Activated CD8-positive, alpha-beta T cell treated with anti-CD3 and anti-CD28 coated beads, Interleukin-2, amount 10 ng/mL, durations not matched to agents 7 days and 5 days (primary cell): ENCODE measurements around the gene RERG. TPM values are rescaled to one million over a fixed set of nuclear protein-coding genes. Genes with fewer than 3 reads are reported as not detected.

Experiments
- ATAC-seq: fragments of 150-1000 bp; cut with Tn5 transposase; one replicate; pipeline ENCODE4 v1.10.0; 2021; ENCODE audit warnings: moderate library complexity
- CTCF ChIA-PET: fragments of 350-600 bp; sonication (Branson Sonifier 250); formaldehyde crosslinking; loops from one replicate; lab custom pipeline; 2021; ENCODE audit warnings: antibody characterized with exemption; lab: Charles Lee
- POLR2A ChIA-PET: fragments of 350-600 bp; sonication (Branson Sonifier 250); formaldehyde crosslinking; loops from one replicate; lab custom pipeline; 2021; ENCODE audit warnings: antibody characterized with exemption; lab: Charles Lee
- DNase-seq: peaks from one replicate; pipeline ENCODE4 v3.0.0-alpha.2; 2020
- H3K27ac Mint-ChIP-seq: one replicate; pipeline ENCODE4 v1.8.0; 2021; ENCODE audit warnings: mild to moderate bottlenecking, mixed read lengths
- H3K27me3 Mint-ChIP-seq: one replicate; pipeline ENCODE4 v1.8.0; 2021; ENCODE audit warnings: low read depth, mixed read lengths
- H3K36me3 Mint-ChIP-seq: one replicate; pipeline ENCODE4 v1.8.0; 2021; ENCODE audit warnings: low read depth, mixed read lengths
- H3K4me1 Mint-ChIP-seq: one replicate; pipeline ENCODE4 v1.8.0; 2021; ENCODE audit warnings: low read depth, mixed read lengths
- H3K4me3 Mint-ChIP-seq: one replicate; pipeline ENCODE4 v1.8.0; 2021; ENCODE audit warnings: mild to moderate bottlenecking, mixed read lengths
- H3K9me3 Mint-ChIP-seq: one replicate; pipeline ENCODE4 v1.8.0; 2022; ENCODE audit warnings: mixed read lengths; ENCODE audit not compliant: insufficient read depth
- total RNA-seq, 2 experiments: library from RNA; stranded (reverse); gene quantifications; one replicate each; pipeline ENCODE4 v1.2.3, GENCODE V29; 2021

The RERG gene
- total RNA-seq, 2 experiments from 2014 or later: not detected

DNA sequence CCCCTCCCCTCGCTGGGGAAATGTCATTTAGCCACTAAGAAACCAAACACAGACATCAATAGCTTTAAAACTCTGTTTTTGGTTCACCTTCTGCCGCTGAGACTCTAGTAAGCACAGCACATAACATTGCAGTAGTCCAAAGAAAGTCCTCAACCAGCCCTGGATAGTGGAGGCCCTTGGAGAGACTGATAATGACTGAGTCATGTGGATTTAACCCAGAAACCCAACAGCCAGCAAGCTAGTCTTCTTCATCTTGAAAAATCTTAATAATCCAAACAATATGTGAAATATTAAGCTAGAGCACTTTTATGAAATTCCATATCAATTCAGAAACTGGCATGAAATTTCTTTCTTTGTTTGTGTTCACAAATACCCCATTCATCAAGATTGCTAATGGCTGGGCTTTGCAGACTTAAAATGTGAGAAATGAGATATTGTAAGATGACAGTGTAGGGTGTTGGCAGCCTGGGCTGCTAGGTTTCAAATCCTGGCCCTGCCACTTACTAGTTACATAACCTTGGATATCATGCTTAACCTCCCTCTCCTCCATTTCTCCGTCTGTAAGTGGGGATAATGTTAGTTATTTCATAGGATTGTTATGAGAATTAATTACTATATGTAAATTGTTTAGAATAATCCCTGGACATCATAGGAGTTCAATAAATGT is 40.1 kb downstream of the RERG start:
- CTCF ChIA-PET: no interaction called here
- H3K4me1 Mint-ChIP-seq: no peaks in the 10 kb centered on the region

DNA sequence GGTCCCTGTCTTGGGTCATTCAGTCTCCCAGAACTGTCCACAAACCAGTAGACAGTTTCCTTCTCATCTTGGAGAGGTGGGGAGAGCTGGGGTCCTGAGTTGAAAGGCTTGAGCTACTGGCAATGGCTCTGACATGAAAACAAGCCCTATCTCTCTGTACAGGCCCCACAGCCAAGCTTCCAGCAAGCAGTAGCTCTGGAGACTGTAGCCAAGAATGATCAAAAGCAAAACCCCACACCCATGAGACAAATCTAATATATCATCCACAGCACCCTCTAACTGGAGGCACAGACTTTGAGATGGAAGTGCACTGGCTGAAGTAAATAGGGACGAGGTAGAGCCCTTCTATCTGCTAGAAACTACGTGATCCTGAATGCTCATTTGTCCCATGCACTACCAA is 40.9 kb downstream of the RERG start:
- Mint-ChIP-seq H3K9me3 (no peaks in the 10 kb centered on the region), H3K27ac (no peak overlapping the region), H3K27me3 (peaks cover 9% of the 10 kb centered on the region), H3K4me3 (no peak overlapping the region), H3K36me3 (no peaks in the 10 kb centered on the region), H3K4me1 (no peaks in the 10 kb centered on the region)
- ATAC-seq (no peak), DNase-seq (no peak)
- CTCF ChIA-PET: no interaction called here
- POLR2A ChIA-PET: no interaction called here

More for the DNA sequence above, 40.1 kb downstream of the RERG start:
- ATAC-seq (no peak), DNase-seq (no peak)
- Mint-ChIP-seq H3K9me3 (no peaks in the 10 kb centered on the region), H3K27ac (no peak overlapping the region), H3K27me3 (peaks cover 6% of the 10 kb centered on the region), H3K36me3 (no peaks in the 10 kb centered on the region), H3K4me3 (no peak overlapping the region)
- POLR2A ChIA-PET: no interaction called here

DNA sequence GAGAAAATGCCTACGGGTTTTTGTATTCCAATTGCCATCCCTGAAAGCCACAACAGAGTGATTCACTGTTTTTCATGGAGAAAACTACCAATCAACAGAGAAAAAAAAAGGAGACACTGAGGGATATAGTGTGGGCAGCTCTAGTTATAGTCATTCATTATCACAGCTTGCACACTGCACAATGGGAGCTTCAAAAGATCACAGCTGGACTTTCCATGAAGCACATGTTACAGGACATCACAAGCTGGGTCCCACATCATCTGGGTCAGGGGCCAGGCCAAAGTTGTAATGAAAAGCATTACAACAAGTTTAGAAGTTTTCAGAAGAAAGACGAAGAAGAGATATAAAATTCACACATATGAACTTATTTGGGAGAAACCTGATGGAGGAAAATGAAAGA is 41.5 kb downstream of the RERG start:
- no peak overlapping the region for H3K4me3 Mint-ChIP-seq
- H3K27me3 Mint-ChIP-seq: peaks cover 9% of the 10 kb centered on the region
- H3K9me3 Mint-ChIP-seq: no peaks in the 10 kb centered on the region
- H3K27ac Mint-ChIP-seq: no peak overlapping the region
- ChIA-PET POLR2A (no interaction called here), CTCF (no interaction called here)
- H3K36me3 Mint-ChIP-seq: no peaks in the 10 kb centered on the region
- no peak for DNase-seq
- H3K4me1 Mint-ChIP-seq: no peaks in the 10 kb centered on the region
- ATAC-seq: no peak

DNA sequence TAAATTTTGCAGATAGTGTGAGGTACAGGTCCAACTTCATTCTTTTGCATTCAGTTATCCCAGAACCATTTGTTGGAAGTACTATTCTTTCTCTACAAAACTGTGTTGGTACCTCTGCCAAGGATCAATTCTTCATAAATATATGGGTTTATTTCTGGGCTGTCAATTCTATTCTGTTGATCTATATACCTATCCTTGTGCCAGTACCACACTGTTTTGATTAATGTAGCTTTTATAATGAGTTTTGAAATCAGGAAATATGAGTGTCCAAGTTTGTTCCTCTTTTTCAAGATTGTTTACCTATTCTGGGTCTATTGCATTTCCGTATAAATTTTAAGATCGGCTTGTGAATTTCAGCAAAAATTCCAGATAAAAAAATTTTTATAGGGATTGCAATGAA is 48.1 kb downstream of the RERG start:
- CTCF ChIA-PET: no interaction called here
- no peak for ATAC-seq

DNA sequence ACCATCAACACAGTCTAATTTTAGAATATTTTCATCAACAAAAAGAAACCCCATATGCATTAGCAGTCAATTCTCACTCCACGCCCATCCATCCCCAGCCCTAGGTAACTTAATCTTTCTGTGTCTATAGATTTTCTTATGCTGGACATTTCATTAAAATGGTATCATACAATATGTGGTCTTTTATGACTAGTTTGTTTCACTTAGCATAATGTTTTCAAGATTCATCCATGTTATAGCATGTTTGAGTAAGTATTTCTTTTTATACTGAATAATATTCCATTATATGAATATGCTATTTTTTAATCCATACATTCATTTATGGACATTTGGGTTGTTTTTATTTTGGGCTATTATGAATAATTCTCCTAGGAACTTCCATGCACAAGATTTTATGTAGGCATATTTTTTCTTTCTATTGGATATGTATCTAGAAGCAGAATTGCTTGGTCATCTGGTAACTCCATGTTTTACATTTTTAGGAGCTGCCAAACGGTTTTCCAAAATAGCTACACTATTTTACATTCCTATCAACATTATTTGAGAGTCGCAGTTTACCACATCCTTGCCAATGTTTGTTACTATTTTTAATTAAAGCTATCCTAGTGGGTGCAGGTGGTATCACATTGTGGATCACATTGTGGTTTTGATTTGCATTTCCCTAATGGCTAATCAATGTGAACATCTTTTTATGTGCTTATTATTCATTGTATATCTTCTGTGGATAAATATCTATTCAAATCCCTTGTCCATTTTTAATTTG is 49.0 kb downstream of the RERG start:
- H3K27ac Mint-ChIP-seq: no peak overlapping the region
- H3K9me3 Mint-ChIP-seq: no peaks in the 10 kb centered on the region
- no peaks in the 10 kb centered on the region for H3K4me1 Mint-ChIP-seq
- ATAC-seq (no peak), DNase-seq (no peak)
- ChIA-PET POLR2A (no interaction called here), CTCF (no interaction called here)
- H3K27me3 Mint-ChIP-seq: peaks cover 9% of the 10 kb centered on the region
- H3K4me3 Mint-ChIP-seq: no peak overlapping the region
- no peaks in the 10 kb centered on the region for H3K36me3 Mint-ChIP-seq

More for the DNA sequence above, 48.1 kb downstream of the RERG start:
- H3K4me3 Mint-ChIP-seq: no peak overlapping the region
- H3K36me3 Mint-ChIP-seq: no peaks in the 10 kb centered on the region
- H3K4me1 Mint-ChIP-seq: no peaks in the 10 kb centered on the region
- H3K27ac Mint-ChIP-seq: no peak overlapping the region
- POLR2A ChIA-PET: no interaction called here
- no peaks in the 10 kb centered on the region for H3K9me3 Mint-ChIP-seq
- H3K27me3 Mint-ChIP-seq: peaks cover 9% of the 10 kb centered on the region
- DNase-seq: no peak

DNA sequence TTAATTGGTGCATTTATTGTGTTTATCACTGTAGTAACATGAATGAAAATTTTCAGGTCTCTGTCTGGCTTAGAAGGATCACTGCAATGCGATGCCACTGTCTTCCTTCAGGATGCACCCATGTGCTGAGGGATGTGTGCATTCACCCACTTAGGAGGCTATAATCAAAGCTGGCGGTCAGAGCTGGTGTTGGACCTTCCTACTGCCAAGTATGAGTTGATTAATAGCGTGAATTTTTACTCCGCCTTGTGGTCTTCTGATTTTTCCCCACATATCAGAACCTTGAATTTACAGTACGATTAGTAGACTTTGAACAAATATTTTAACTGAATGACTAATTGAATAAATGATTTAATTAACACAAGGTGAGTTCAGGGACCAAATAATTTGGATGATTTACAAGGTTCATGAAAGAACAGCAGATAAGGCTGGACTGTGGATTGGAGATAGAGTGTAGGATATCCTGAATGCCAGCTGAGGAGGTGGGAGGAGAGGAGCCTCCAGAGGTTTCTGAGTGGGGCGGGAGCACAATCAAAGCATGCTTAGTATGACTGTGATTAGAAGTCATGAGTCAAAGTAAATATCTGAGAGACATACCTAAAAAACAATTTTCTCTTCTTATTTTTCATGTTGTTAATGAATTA is 50.1 kb downstream of the RERG start:
- H3K4me3 Mint-ChIP-seq: no peak overlapping the region
- no peaks in the 10 kb centered on the region for H3K4me1 Mint-ChIP-seq
- CTCF ChIA-PET: no interaction called here
- H3K27ac Mint-ChIP-seq: no peak overlapping the region
- POLR2A ChIA-PET: no interaction called here
- ATAC-seq (no peak), DNase-seq (no peak)
- no peaks in the 10 kb centered on the region for H3K36me3 Mint-ChIP-seq
- no peaks in the 10 kb centered on the region for H3K9me3 Mint-ChIP-seq
- H3K27me3 Mint-ChIP-seq: peaks cover 9% of the 10 kb centered on the region

DNA sequence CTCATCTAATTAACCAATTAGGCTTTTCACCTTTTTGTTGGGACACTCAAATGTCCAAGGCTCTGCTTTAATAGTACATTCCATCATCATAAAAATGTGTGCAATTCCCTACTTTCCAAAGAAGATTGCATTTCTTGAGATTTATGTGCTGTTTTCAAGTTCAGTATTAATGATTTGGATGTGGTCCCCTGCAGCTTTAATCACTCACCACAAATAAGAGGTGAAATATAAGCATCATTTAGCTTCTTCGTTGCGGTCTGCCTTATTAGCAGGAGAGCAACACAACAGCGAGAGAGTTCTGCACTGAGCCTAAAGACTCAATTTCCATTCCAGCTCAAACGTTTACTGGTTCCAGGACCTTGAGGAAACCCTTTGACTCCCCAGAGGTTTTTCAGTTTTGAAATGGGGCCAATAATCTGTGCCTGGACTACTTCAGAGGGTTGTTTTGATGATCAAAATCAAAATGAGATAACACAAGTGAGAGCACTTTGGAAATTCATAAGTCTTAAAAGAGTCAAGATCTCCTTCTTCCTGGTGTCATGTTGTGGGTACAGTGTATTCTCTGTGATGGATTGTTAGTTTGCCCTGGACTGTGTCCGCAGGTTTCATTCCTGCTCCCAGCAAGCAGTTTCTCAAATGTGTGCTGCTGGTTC is 53.1 kb downstream of the RERG start:
- ChIA-PET POLR2A (no interaction called here), CTCF (no interaction called here)
- H3K4me3 Mint-ChIP-seq: no peak overlapping the region
- no peaks in the 10 kb centered on the region for H3K36me3 Mint-ChIP-seq
- no peaks in the 10 kb centered on the region for H3K9me3 Mint-ChIP-seq
- peaks cover 2% of the 10 kb centered on the region for H3K27me3 Mint-ChIP-seq
- H3K27ac Mint-ChIP-seq: no peak overlapping the region
- no peaks in the 10 kb centered on the region for H3K4me1 Mint-ChIP-seq
- no peak for ATAC-seq
- DNase-seq: no peak

DNA sequence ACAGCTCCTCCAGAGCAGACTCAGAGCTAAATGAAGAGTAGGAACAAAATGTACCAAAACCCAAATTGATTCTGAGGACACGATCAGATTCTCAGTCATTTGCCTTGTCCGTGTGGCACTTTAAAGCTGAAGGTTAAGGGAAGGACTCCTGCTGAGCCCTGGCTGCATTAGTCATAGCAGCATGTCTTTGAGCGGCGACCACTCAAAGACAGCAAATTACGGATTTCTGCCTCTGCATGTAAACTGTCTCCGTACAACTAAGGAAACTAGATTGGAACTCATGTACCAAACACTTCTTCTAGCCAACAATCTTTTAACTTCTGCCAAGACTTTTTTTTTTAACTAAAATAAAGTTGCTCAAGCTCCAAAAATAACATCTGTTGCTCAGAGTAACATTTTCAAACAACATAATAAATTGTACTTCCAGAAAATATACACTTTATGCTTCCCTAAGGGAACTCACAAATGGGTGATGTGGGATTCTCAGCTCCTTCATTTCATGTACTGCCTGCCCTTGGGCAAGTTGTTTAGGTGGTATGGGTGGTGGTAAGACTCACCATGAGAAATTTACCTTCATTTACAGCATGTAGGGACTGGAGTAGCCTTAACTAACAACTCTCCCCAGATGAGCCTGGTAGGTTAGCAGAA is 56.1 kb downstream of the RERG start:
- H3K36me3 Mint-ChIP-seq: no peaks in the 10 kb centered on the region
- ChIA-PET CTCF (no interaction called here), POLR2A (no interaction called here)
- H3K27me3 Mint-ChIP-seq: peaks cover 3% of the 10 kb centered on the region
- DNase-seq: no peak
- no peak for ATAC-seq
- no peak overlapping the region for H3K27ac Mint-ChIP-seq
- no peak overlapping the region for H3K4me3 Mint-ChIP-seq
- no peaks in the 10 kb centered on the region for H3K4me1 Mint-ChIP-seq
- no peaks in the 10 kb centered on the region for H3K9me3 Mint-ChIP-seq

DNA sequence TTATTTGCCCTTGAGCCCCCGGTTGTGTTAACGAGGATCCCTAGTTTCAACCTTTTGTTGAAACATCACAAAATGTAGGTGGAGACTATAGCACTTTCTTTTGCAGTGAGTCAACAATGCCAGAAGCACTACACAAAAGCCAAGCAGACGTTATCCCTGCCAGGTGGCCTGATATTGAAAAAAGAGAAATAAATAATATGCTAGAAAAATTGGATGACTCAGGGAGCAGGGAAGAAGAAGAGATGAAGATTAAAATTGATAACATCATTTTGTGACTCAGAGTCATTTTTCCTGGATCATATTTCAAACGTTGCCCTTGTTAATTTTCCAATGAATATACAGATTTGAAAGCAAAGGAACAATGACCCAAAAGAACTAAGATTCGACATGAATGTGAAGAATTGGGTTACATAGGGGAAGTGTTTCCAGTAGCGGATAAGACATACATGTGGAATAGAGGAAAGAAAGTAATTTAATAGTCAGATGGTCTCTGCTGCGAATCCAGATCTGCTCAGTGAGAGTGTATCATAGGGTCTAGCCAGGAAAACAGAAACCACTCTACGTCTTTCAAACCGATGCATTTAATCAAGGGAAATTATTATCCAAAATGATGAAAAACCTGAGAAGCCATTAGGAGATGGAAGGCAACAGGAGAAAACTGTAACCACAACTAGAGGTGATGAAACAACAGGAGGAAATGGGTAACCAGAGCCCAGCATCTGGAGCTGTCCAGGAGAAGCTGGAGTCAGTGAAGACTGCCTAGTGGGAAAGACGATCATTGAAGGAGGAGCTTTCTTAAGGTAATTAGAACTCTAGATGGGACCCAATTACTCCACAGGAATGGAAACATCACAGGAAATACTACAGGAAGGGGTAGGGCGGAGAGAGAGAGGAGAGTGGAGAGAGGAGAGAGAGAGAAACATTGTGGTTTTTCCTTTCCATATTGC is 57.9 kb downstream of the RERG start:
- peaks cover 3% of the 10 kb centered on the region for H3K27me3 Mint-ChIP-seq

DNA sequence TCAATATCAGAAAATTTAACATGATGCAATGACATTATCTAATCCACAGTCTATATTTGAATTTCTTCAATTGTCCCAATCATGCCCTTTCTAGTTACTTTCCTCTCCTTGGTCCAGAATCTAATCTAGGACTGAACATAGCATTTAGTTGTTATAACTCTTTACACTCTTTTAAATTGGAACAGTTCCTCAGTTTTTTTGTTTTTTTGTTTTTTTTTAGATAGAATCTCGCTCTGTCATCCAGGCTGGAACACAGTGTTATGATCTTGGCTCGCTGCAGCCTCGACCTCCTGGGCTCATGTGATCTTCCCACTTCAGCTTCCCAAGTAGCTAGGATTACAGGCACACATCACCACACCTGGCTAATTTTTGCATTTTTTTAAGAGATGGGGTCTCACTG is 63.1 kb downstream of the RERG start:
- H3K36me3 Mint-ChIP-seq: no peaks in the 10 kb centered on the region
- ATAC-seq (no peak), DNase-seq (no peak)
- no peak overlapping the region for H3K27ac Mint-ChIP-seq
- no peaks in the 10 kb centered on the region for H3K9me3 Mint-ChIP-seq
- ChIA-PET CTCF (no interaction called here), POLR2A (no interaction called here)
- peaks cover 6% of the 10 kb centered on the region for H3K27me3 Mint-ChIP-seq
- H3K4me3 Mint-ChIP-seq: no peak overlapping the region
- no peaks in the 10 kb centered on the region for H3K4me1 Mint-ChIP-seq

More for the DNA sequence above, 57.9 kb downstream of the RERG start:
- Mint-ChIP-seq H3K4me1 (no peaks in the 10 kb centered on the region), H3K9me3 (no peaks in the 10 kb centered on the region), H3K36me3 (no peaks in the 10 kb centered on the region), H3K27ac (no peak overlapping the region), H3K4me3 (no peak overlapping the region)
- CTCF ChIA-PET: interaction anchor here (1.4 kb wide), 1 partner anchor 58 kb away, joined by 3 read pairs; the partner anchor contains the start of gene RERG
- DNase-seq (no peak), ATAC-seq (no peak)
- POLR2A ChIA-PET: no interaction called here

DNA sequence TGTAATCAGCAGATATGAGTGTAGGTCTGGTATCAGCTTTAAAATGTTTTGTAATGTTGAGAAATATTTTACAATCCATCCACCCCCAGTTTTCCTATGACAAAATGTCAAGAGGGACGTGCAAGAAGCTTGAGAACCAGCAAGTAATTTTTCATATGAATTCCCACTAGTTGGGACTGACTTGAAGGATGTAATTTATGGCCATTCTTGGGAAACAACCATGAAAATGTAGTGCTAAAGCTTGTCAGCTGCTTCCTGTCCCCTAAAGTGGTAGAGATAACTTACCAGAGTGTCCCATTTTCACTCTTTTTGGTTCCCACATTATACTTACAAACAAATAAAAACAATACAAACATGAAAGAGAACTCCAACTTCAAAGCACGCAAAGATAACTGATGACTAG is 63.9 kb downstream of the RERG start:
- Mint-ChIP-seq H3K36me3 (no peaks in the 10 kb centered on the region), H3K4me3 (no peak overlapping the region), H3K27me3 (peaks cover 6% of the 10 kb centered on the region), H3K4me1 (no peaks in the 10 kb centered on the region), H3K9me3 (no peaks in the 10 kb centered on the region), H3K27ac (no peak overlapping the region)
- ATAC-seq: no peak
- POLR2A ChIA-PET: no interaction called here
- CTCF ChIA-PET: interaction anchor here (1.2 kb wide), 1 partner anchor 64 kb away, joined by 3 read pairs; the partner anchor contains the start of gene RERG
- DNase-seq: no peak
